ENCODE data around the gene HNRNPAB. TPM values are rescaled to one million over a fixed set of nuclear protein-coding genes. Genes with fewer than 3 reads are reported as not detected.

Gene HNRNPAB
- total RNA-seq, 1 donor from 2014 or later: 102 TPM

- H3K4me1 ChIP-seq: peaks cover 48% of the 10 kb centered on the region
- DNase-seq: peak; percentile 52
- peak overlapping the region; percentile 71 for H3K27ac ChIP-seq
- no peak overlapping the region for H3K4me3 ChIP-seq
- H3K27me3 ChIP-seq (ENCODE audit: low read depth): no peaks in the 10 kb centered on the region
- intact Hi-C loops (cut with DNase I): no loop called here
- peak in 1 of 2 donors; percentile 3 for ATAC-seq
- H3K36me3 ChIP-seq: no peaks in the 10 kb centered on the region
- H3K9me3 ChIP-seq: no peaks in the 10 kb centered on the region
- TF ChIP-seq CTCF (IDR thresholded peaks at IDR 0.05): no peak
Measured at GRCh38 chr5:178241688-178242231, 37.4 kb downstream of the HNRNPAB start.

- H3K27ac ChIP-seq: no peak overlapping the region
Measured at GRCh38 chr5:178242416-178242815, 38.1 kb downstream of the HNRNPAB start.

GRCh38 chr5:178244576-178244975, 40.2 kb downstream of the HNRNPAB start:
- ATAC-seq (no peak), DNase-seq (no peak)
- H3K4me1 ChIP-seq: peaks cover 22% of the 10 kb centered on the region
- H3K9me3 ChIP-seq: no peaks in the 10 kb centered on the region
- TF ChIP-seq CTCF (IDR thresholded peaks at IDR 0.05): no peak
- no peaks in the 10 kb centered on the region for H3K27me3 ChIP-seq (ENCODE audit: low read depth)
- intact Hi-C loops (cut with DNase I): no loop called here
- no peaks in the 10 kb centered on the region for H3K36me3 ChIP-seq
- no peak overlapping the region for H3K27ac ChIP-seq
- no peak overlapping the region for H3K4me3 ChIP-seq

More at GRCh38 chr5:178242416-178242815, 38.1 kb downstream of the HNRNPAB start:
- TF ChIP-seq CTCF (IDR thresholded peaks at IDR 0.05): no peak
- Histone ChIP-seq H3K4me1 (peaks cover 41% of the 10 kb centered on the region), H3K4me3 (no peak overlapping the region), H3K36me3 (no peaks in the 10 kb centered on the region), H3K27me3 (ENCODE audit: low read depth) (no peaks in the 10 kb centered on the region), H3K9me3 (no peaks in the 10 kb centered on the region)
- intact Hi-C loops (cut with DNase I): no loop called here
- no peak for DNase-seq
- ATAC-seq: no peak

GRCh38 chr5:178245389-178245788, 41.1 kb downstream of the HNRNPAB start:
- no peak overlapping the region for H3K4me3 ChIP-seq
- H3K4me1 ChIP-seq: peaks cover 16% of the 10 kb centered on the region
- TF ChIP-seq CTCF (IDR thresholded peaks at IDR 0.05): no peak
- H3K36me3 ChIP-seq: no peaks in the 10 kb centered on the region
- H3K27ac ChIP-seq: no peak overlapping the region
- no peaks in the 10 kb centered on the region for H3K9me3 ChIP-seq
- no peaks in the 10 kb centered on the region for H3K27me3 ChIP-seq (ENCODE audit: low read depth)
- intact Hi-C loops (cut with DNase I): no loop called here
- DNase-seq: no peak
- ATAC-seq: no peak

GRCh38 chr5:178246624-178247279, 42.4 kb downstream of the HNRNPAB start:
- ATAC-seq (no peak), DNase-seq (no peak)
- Histone ChIP-seq H3K4me3 (no peak overlapping the region), H3K4me1 (peaks cover 3% of the 10 kb centered on the region), H3K36me3 (no peaks in the 10 kb centered on the region), H3K9me3 (no peaks in the 10 kb centered on the region), H3K27me3 (ENCODE audit: low read depth) (no peaks in the 10 kb centered on the region), H3K27ac (no peak overlapping the region)
- no peak for TF ChIP-seq CTCF (IDR thresholded peaks at IDR 0.05)
- intact Hi-C loops (cut with DNase I): no loop called here

Measured in lower lobe of right lung (tissue), 2 donors.